IMR-90 (cell line): Measurements from ENCODE around the gene AGPAT3. TPM values are rescaled to one million over a fixed set of nuclear protein-coding genes. Genes with fewer than 3 reads are reported as not detected.

Experiments used
- ATAC-seq: fragments of 200-7000 bp; cut with Tn5 transposase; 2 replicates; pipeline ENCODE4 v1.9.1; 2020; ENCODE audit warnings: low read depth, mild to moderate bottlenecking, moderate library complexity
- BruUV-seq: library from RNA; stranded (reverse); fragments of 400-500 nt; replicated peaks from 2 replicates; lab custom pipeline; 2021; lab: Mats Ljungman, UMichigan
- CTCF ChIA-PET: fragments of 300-600 bp; formaldehyde crosslinking; extraction: SDS; loops from one replicate; lab custom pipeline; 2021; ENCODE audit warnings: antibody characterized with exemption; lab: Yijun Ruan, JAX
- POLR2A ChIA-PET: fragments of 300-600 bp; sonication (Branson Sonifier 250); formaldehyde crosslinking; loops from one replicate; lab custom pipeline; 2022; ENCODE audit warnings: antibody characterized with exemption; ENCODE audit not compliant: unreplicated experiment; lab: Charles Lee
- DNase-seq: peaks from one replicate; pipeline ENCODE4 v3.0.0; 2013
- H2AFZ ChIP-seq: replicated peaks from 2 replicates; pipeline ENCODE3; 2013; ENCODE audit warnings: low read length, mild to moderate bottlenecking; ENCODE audit not compliant: poor library complexity
- H2AK5ac ChIP-seq: 2 replicates; pipeline ENCODE4 v1.6.1; 2013; ENCODE audit warnings: low read depth, low read length, inconsistent platforms
- H2AK9ac ChIP-seq: replicated peaks from 2 replicates; pipeline ENCODE3; 2013; ENCODE audit warnings: mild to moderate bottlenecking, low read depth, low read length, moderate library complexity; ENCODE audit not compliant: poor library complexity
- H2BK120ac ChIP-seq: 2 replicates; pipeline ENCODE4 v1.6.1; 2013; ENCODE audit warnings: low read depth, low read length, inconsistent platforms
- H2BK15ac ChIP-seq: 3 replicates; pipeline ENCODE4 v1.6.1; 2013; ENCODE audit warnings: low read depth, low read length, inconsistent platforms
- H2BK20ac ChIP-seq: 2 replicates; pipeline ENCODE4 v1.6.1; 2013; ENCODE audit warnings: low read depth, mild to moderate bottlenecking, inconsistent platforms, low read length, moderate library complexity
- H2BK5ac ChIP-seq: 2 replicates; pipeline ENCODE4 v1.6.1; 2013; ENCODE audit warnings: mild to moderate bottlenecking, low read depth, low read length, inconsistent platforms; ENCODE audit not compliant: poor library complexity, severe bottlenecking
- H3K14ac ChIP-seq: replicated peaks from 2 replicates; pipeline ENCODE4 v1.6.1; 2013; ENCODE audit warnings: low read depth, low read length, inconsistent platforms
- H3K18ac ChIP-seq: 2 replicates; pipeline ENCODE4 v1.6.1; 2013; ENCODE audit warnings: low read depth, low read length, control low read depth
- H3K23ac ChIP-seq: 2 replicates; pipeline ENCODE4 v1.6.1; 2013; ENCODE audit warnings: low read depth, low read length, inconsistent platforms
- H3K27ac ChIP-seq: 2 replicates; pipeline ENCODE4 v1.5.1; 2013; ENCODE audit warnings: mild to moderate bottlenecking, control low read depth, low read length; ENCODE audit not compliant: insufficient read depth
- H3K27me3 ChIP-seq: 2 replicates; pipeline ENCODE4 v1.6.1; 2013; ENCODE audit warnings: low read length; ENCODE audit not compliant: control insufficient read depth, insufficient read depth
- H3K36me3 ChIP-seq: 2 replicates; pipeline ENCODE4 v1.6.1; 2013; ENCODE audit warnings: low read length, mixed read lengths; ENCODE audit not compliant: control insufficient read depth, insufficient read depth
- H3K4ac ChIP-seq: 2 replicates; pipeline ENCODE4 v1.6.1; 2013; ENCODE audit warnings: low read depth, low read length, inconsistent platforms
- H3K4me1 ChIP-seq: 2 replicates; pipeline ENCODE4 v1.6.1; 2013; ENCODE audit warnings: low read length, mixed read lengths; ENCODE audit not compliant: control insufficient read depth, insufficient read depth
- H3K4me2 ChIP-seq: 2 replicates; pipeline ENCODE4 v1.6.1; 2013; ENCODE audit warnings: low read depth, mild to moderate bottlenecking, control low read depth, low read length, moderate library complexity
- H3K4me3 ChIP-seq: 2 replicates; pipeline ENCODE4 v1.5.1; 2013; ENCODE audit warnings: low read depth, mild to moderate bottlenecking, control low read depth, low read length, moderate library complexity; ENCODE audit not compliant: insufficient read depth
- H3K56ac ChIP-seq: 2 replicates; pipeline ENCODE4 v1.6.1; 2013; ENCODE audit warnings: low read length, inconsistent platforms; ENCODE audit not compliant: insufficient read depth; ENCODE audit errors: extremely low read depth
- H3K79me1 ChIP-seq, 2 experiments: 2 replicates each; pipeline ENCODE4 v1.6.1; 2013; ENCODE audit warnings: low read length in 2 of 2, inconsistent platforms in 1 of 2, low read depth in 1 of 2
- H3K9ac ChIP-seq: 2 replicates; pipeline ENCODE4 v1.6.1; 2013; ENCODE audit warnings: low read depth, low read length, control low read depth
- H3K9me1 ChIP-seq: 2 replicates; pipeline ENCODE4 v1.6.1; 2013; ENCODE audit warnings: low read length, inconsistent platforms; ENCODE audit not compliant: insufficient read depth
- H3K9me3 ChIP-seq: 2 replicates; pipeline ENCODE4 v1.6.1; 2013; ENCODE audit warnings: low read length; ENCODE audit not compliant: control insufficient read depth, insufficient read depth
- H4K20me1 ChIP-seq: 2 replicates; pipeline ENCODE4 v1.6.1; 2013; ENCODE audit warnings: low read length, inconsistent platforms; ENCODE audit not compliant: insufficient read depth
- H4K5ac ChIP-seq: 2 replicates; pipeline ENCODE4 v1.6.1; 2013; ENCODE audit warnings: mild to moderate bottlenecking, low read depth, low read length, control low read depth
- H4K8ac ChIP-seq, 2 experiments: 2 replicates each; pipeline ENCODE4 v1.6.1; 2013; ENCODE audit warnings: low read depth in 2 of 2, low read length in 2 of 2, control low read depth in 1 of 2, inconsistent platforms in 1 of 2
- H4K91ac ChIP-seq: 2 replicates; pipeline ENCODE4 v1.6.1; 2013; ENCODE audit warnings: low read depth, low read length, inconsistent platforms; ENCODE audit not compliant: insufficient read depth
- CHD1 ChIP-seq: IDR thresholded peaks from 2 replicates; pipeline ENCODE4 v1.6.1; 2012; ENCODE audit warnings: low read depth, low read length, improper control_type of control experiment
- CTCF ChIP-seq: conservative IDR thresholded peaks from 2 replicates; pipeline ENCODE4 v1.5.1; 2012; ENCODE audit warnings: mild to moderate bottlenecking, low read depth, low read length, improper control_type of control experiment
- MAFK ChIP-seq: IDR thresholded peaks from 2 replicates; pipeline ENCODE4 v1.6.1; 2012; ENCODE audit warnings: low read depth, low read length, improper control_type of control experiment
- MAZ ChIP-seq: IDR thresholded peaks from 2 replicates; pipeline ENCODE4 v1.6.1; 2012; ENCODE audit warnings: low read depth, mild to moderate bottlenecking, low read length, improper control_type of control experiment, moderate library complexity, borderline replicate concordance
- MXI1 ChIP-seq: IDR thresholded peaks from 2 replicates; pipeline ENCODE4 v1.6.1; 2012; ENCODE audit warnings: low read depth, mild to moderate bottlenecking, low read length, moderate library complexity, borderline replicate concordance
- NFE2L2 ChIP-seq: fragments of 150-350 bp; IDR thresholded peaks from 2 replicates; pipeline ENCODE4 v1.6.1; 2016; ENCODE audit warnings: low read depth, mild to moderate bottlenecking, low read length
- POLR2A ChIP-seq: IDR thresholded peaks from 2 replicates; pipeline ENCODE4 v1.6.1; 2012; ENCODE audit warnings: mild to moderate bottlenecking, low read depth, low read length
- RCOR1 ChIP-seq: IDR thresholded peaks from 2 replicates; pipeline ENCODE4 v1.6.1; 2012; ENCODE audit warnings: mild to moderate bottlenecking, low read length, improper control_type of control experiment; ENCODE audit not compliant: insufficient replicate concordance
- RFX5 ChIP-seq: IDR thresholded peaks from 2 replicates; pipeline ENCODE4 v1.8.0; 2012; ENCODE audit warnings: low read depth, mild to moderate bottlenecking, low read length, moderate library complexity
- SMC3 ChIP-seq: fragments of 150-350 bp; IDR thresholded peaks from 2 replicates; pipeline ENCODE4 v1.6.1; 2016; ENCODE audit warnings: low read depth, mild to moderate bottlenecking, antibody characterized with exemption, low read length, moderate library complexity
- WGBS, 2 experiments: methylation state at CpG; one replicate each; pipeline versions ENCODE4 v1.1.5 to v1.1.7; 2013; ENCODE audit warnings: missing lambda C conversion rate in 2 of 2; ENCODE audit not compliant: insufficient read length in 1 of 2; ENCODE audit errors: extremely low coverage in 2 of 2; 5-methylcytosine and 5-hydroxymethylcytosine counted together
- dilution Hi-C: fragments of 300-500 bp; cut with HindIII; formaldehyde crosslinking; loops from one replicate; pipeline ENCODE4 v1.14.3; 2018; ENCODE audit warnings: low sequenced_read_pairs; ENCODE audit not compliant: unreplicated experiment
- in situ Hi-C: fragments of 300-500 bp; cut with MboI; formaldehyde crosslinking; loops from 3 replicates; pipeline ENCODE4 v1.14.3; 2019; ENCODE audit warnings: low sequenced_read_pairs, inconsistent platforms, mixed read lengths
- intact Hi-C: fragments of 100-400 bp; cut with micrococcal nuclease; formaldehyde crosslinking; loops from 2 replicates; pipeline ENCODE4 v1.10.0; 2022
- polyA plus RNA-seq, 3 experiments: library from polyadenylated mRNA; depleted of rRNA; stranded (reverse); fragments of >200 nt; gene quantifications; 2 replicates each; pipeline ENCODE4 v1.2.3, GENCODE V29; 2012; ENCODE audit warnings: low replicate concordance in 1 of 3
- total RNA-seq: library from RNA; depleted of rRNA; stranded (reverse); fragments of >200 nt; gene quantifications from 2 replicates; pipeline ENCODE4 v1.2.3, GENCODE V29; 2012
- TF ChIP-seq, protein P1 (sequence below): fragments of 150-350 bp; IDR thresholded peaks from 2 replicates; pipeline ENCODE4 v1.6.1; 2017; ENCODE audit warnings: mild to moderate bottlenecking, antibody characterized with exemption, low read length, low read depth

Gene AGPAT3
- total and polyA plus RNA-seq, 2 of the 4 experiments (the other 2 are of a cell fraction), result 27.1 to 38.7 TPM

DNA sequence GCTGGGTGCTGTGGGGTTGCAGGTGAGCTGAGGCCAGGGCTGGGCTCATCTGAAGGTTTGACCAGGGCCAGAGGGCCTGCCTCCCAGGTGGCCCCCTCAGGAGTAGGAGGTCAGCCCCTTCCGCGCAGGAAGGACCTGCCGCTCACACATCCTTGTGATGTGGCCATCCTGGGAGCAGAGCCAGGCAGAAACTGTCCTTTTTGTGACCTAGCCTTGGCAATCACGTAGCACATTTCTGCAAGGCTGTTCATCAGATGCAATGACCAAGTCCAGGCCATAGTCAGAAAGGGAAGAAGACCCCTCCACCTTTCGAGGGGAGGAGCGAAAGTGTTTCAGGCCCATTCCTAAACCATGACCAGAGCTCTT is 91.6 kb downstream of the AGPAT3 start:
- H3K9me3 ChIP-seq, result no peaks in the 10 kb centered on the region
- no peak overlapping the region for H3K4me3 ChIP-seq
- no peak overlapping the region for H2BK20ac ChIP-seq
- no peak overlapping the region for H2BK120ac ChIP-seq
- dilution Hi-C loops, result no loop called here
- H3K27me3 ChIP-seq, result no peaks in the 10 kb centered on the region
- H2AFZ ChIP-seq, result no peak overlapping the region
- POLR2A ChIA-PET, result no interaction called here
- H3K27ac ChIP-seq, result no peak overlapping the region
- peak overlapping the region; percentile 60 for H2AK9ac ChIP-seq
- peaks cover 51% of the 10 kb centered on the region for H4K20me1 ChIP-seq
- H4K5ac ChIP-seq, result no peak overlapping the region
- no peak overlapping the region for H2BK15ac ChIP-seq
- no peak overlapping the region for H3K14ac ChIP-seq
- H3K4me1 ChIP-seq, result peaks cover 9% of the 10 kb centered on the region
- intact Hi-C loops, result no loop called here
- no peak overlapping the region for H3K4ac ChIP-seq
- H3K56ac ChIP-seq, result no peak overlapping the region
- H2AK5ac ChIP-seq, result no peak overlapping the region
- peak; percentile 49; the same call in 1 of the 2 replicates for ATAC-seq
- BruUV-seq, result no TSS peak
- 32% methylated on average over 4 of the region's 6 CpGs; no CpG with 5 or more reads in 1 of the 2 experiments for WGBS, 2 experiments
- CTCF ChIA-PET, result no interaction called here
- no peak overlapping the region for H3K23ac ChIP-seq
- no peak for TF ChIP-seq POLR2A
- no peak for TF ChIP-seq CTCF
- no peak for TF ChIP-seq RFX5
- no peak for TF ChIP-seq MXI1
- no peak for TF ChIP-seq SMC3
- TF ChIP-seq MAFK, result no peak
- no peak for TF ChIP-seq CHD1
- TF ChIP-seq NFE2L2, result no peak
- TF ChIP-seq MAZ, result no peak
- TF ChIP-seq, protein P1, sequence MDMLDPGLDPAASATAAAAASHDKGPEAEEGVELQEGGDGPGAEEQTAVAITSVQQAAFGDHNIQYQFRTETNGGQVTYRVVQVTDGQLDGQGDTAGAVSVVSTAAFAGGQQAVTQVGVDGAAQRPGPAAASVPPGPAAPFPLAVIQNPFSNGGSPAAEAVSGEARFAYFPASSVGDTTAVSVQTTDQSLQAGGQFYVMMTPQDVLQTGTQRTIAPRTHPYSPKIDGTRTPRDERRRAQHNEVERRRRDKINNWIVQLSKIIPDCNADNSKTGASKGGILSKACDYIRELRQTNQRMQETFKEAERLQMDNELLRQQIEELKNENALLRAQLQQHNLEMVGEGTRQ, result no peak
- TF ChIP-seq RCOR1, result no peak
- H4K8ac ChIP-seq, result no peak overlapping the region
- H3K9me1 ChIP-seq, result peaks cover 30% of the 10 kb centered on the region
- no peak overlapping the region for H3K4me2 ChIP-seq
- H2BK5ac ChIP-seq, result no peak overlapping the region
- H3K18ac ChIP-seq, result no peak overlapping the region
- no peak overlapping the region for H3K9ac ChIP-seq
- H3K36me3 ChIP-seq, result peaks cover 15% of the 10 kb centered on the region
- no peak overlapping the region for H4K91ac ChIP-seq
- in situ Hi-C loops, result no loop called here
- H3K79me1 ChIP-seq, result peaks cover 22 to 61% of the 10 kb centered on the region in 2 experiments
- peak; percentile 55 for DNase-seq
